HEK293 (cell line): ENCODE results near the gene PAIP2.
"Not testable (repeated sequence)": the region's sequence is repeated elsewhere in the genome, so short reads cannot be mapped to it uniquely, and the experiment has no call there.

ENCODE experiments used
- CTCF ChIA-PET: fragments of 350-600 bp; formaldehyde crosslinking; extraction: SDS; loops from one replicate; lab custom pipeline; 2021; ENCODE audit warnings: antibody characterized with exemption; lab: Yijun Ruan, JAX
- POLR2A ChIA-PET: fragments of 300-600 bp; formaldehyde crosslinking; extraction: SDS; loops from one replicate; lab custom pipeline; 2020; ENCODE audit warnings: antibody characterized with exemption, inconsistent platforms; lab: Yijun Ruan, JAX
- H3K27ac ChIP-seq: fragments of 200-500 bp; sonication (Bioruptor generic); 2 replicates; pipeline ENCODE4 v1.5.1; 2014; ENCODE audit warnings: low read depth, low read length, control low read depth, inconsistent platforms; ENCODE audit errors: extremely low read depth
- H3K36me3 ChIP-seq, 2 experiments: fragments of 200-500 bp in 1 of 2; sonication (Bioruptor generic) in 1 of 2; 1 replicate in 1 of 2; 2 replicates in 1 of 2; pipeline ENCODE4 v1.5.1; 2014 to 2017; ENCODE audit warnings: inconsistent platforms in 2 of 2, low read length in 2 of 2; ENCODE audit not compliant: control insufficient read depth in 2 of 2, insufficient read depth in 1 of 2
- H3K4me1 ChIP-seq: fragments of 200-500 bp; sonication (Bioruptor generic); 2 replicates; pipeline ENCODE4 v1.5.1; 2014; ENCODE audit warnings: mild to moderate bottlenecking, low read length, inconsistent platforms; ENCODE audit not compliant: control insufficient read depth, insufficient read depth
- H3K4me3 ChIP-seq: 2 replicates; pipeline ENCODE4 v1.5.1; 2011; ENCODE audit warnings: low read depth, mild to moderate bottlenecking, control low read depth, low read length, moderate library complexity
- H3K9me3 ChIP-seq: fragments of 200-500 bp; sonication (Bioruptor generic); 2 replicates; pipeline ENCODE4 v1.5.1; 2014; ENCODE audit warnings: low read depth, low read length, inconsistent platforms; ENCODE audit not compliant: control insufficient read depth, insufficient read depth
- BCL11B ChIP-seq: fragments of 450-650 bp; formaldehyde crosslinking; IDR thresholded peaks from 2 replicates; pipeline ENCODE4 v1.5.1; 2016; ENCODE audit warnings: low read depth, missing biosample characterization, missing genetic modification characterization
- ZBTB26 ChIP-seq: fragments of 450-650 bp; formaldehyde crosslinking; optimal IDR thresholded peaks from 2 replicates; pipeline ENCODE3; 2016; ENCODE audit warnings: missing biosample characterization, mild to moderate bottlenecking, missing genetic modification characterization
- ZNF2 ChIP-seq: fragments of 450-650 bp; formaldehyde crosslinking; IDR thresholded peaks from 2 replicates; pipeline ENCODE4 v1.5.1; 2016; ENCODE audit warnings: missing biosample characterization, missing genetic modification characterization
- ZNF514 ChIP-seq: fragments of 450-650 bp; formaldehyde crosslinking; IDR thresholded peaks from 2 replicates; pipeline ENCODE4 v1.5.1; 2016; ENCODE audit warnings: missing biosample characterization, missing genetic modification characterization
- ZNF791 ChIP-seq: fragments of 450-650 bp; formaldehyde crosslinking; IDR thresholded peaks from 2 replicates; pipeline ENCODE4 v1.5.1; 2016; ENCODE audit warnings: missing biosample characterization, missing genetic modification characterization
- ZNF837 ChIP-seq: fragments of 450-650 bp; formaldehyde crosslinking; IDR thresholded peaks from 2 replicates; pipeline ENCODE4 v1.5.1; 2016; ENCODE audit warnings: missing biosample characterization, missing genetic modification characterization
- TF ChIP-seq, protein P1 (sequence below): fragments of 450-650 bp; formaldehyde crosslinking; IDR thresholded peaks from 2 replicates; pipeline ENCODE4 v1.5.1; 2016; ENCODE audit warnings: missing biosample characterization, missing genetic modification characterization
- TF ChIP-seq, protein P2 (sequence below): fragments of 450-650 bp; IDR thresholded peaks from 2 replicates; pipeline ENCODE4 v1.5.1; 2018; ENCODE audit warnings: missing biosample characterization, missing genetic modification characterization
- TF ChIP-seq, protein P3 (sequence below): fragments of 450-650 bp; formaldehyde crosslinking; IDR thresholded peaks from 2 replicates; pipeline ENCODE4 v1.5.1; 2016; ENCODE audit warnings: missing biosample characterization, missing genetic modification characterization
- TF ChIP-seq, protein P4 (sequence below): fragments of 450-650 bp; formaldehyde crosslinking; IDR thresholded peaks from 2 replicates; pipeline ENCODE4 v1.5.1; 2016; ENCODE audit warnings: missing biosample characterization, missing genetic modification characterization
- TF ChIP-seq, protein P5 (sequence below): fragments of 450-650 bp; formaldehyde crosslinking; IDR thresholded peaks from 2 replicates; pipeline ENCODE4 v1.5.1; 2017; ENCODE audit warnings: missing biosample characterization, missing genetic modification characterization

Gene PAIP2

GRCh38 chr5:139406963-139407362 is 65.3 kb downstream of the PAIP2 start:
- H3K9me3 ChIP-seq, result no peaks in the 10 kb centered on the region
- H3K4me1 ChIP-seq, result peaks cover 5% of the 10 kb centered on the region; the same call in 1 of the 2 replicates
- POLR2A ChIA-PET, result no interaction called here
- peaks cover 0 to 5% of the 10 kb centered on the region in 2 experiments; a peak in 2 of 3 replicates for H3K36me3 ChIP-seq
- CTCF ChIA-PET, result interaction anchor here (0.6 to 2.2 kb wide), 8 partner anchors 12 to 1462 kb away, joined by 3 to 12 read pairs (median 4); no protein-coding TSS in a partner anchor
- TF ChIP-seq, protein P1, sequence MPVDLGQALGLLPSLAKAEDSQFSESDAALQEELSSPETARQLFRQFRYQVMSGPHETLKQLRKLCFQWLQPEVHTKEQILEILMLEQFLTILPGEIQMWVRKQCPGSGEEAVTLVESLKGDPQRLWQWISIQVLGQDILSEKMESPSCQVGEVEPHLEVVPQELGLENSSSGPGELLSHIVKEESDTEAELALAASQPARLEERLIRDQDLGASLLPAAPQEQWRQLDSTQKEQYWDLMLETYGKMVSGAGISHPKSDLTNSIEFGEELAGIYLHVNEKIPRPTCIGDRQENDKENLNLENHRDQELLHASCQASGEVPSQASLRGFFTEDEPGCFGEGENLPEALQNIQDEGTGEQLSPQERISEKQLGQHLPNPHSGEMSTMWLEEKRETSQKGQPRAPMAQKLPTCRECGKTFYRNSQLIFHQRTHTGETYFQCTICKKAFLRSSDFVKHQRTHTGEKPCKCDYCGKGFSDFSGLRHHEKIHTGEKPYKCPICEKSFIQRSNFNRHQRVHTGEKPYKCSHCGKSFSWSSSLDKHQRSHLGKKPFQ, result peak; percentile 54; the same call in 1 of the 2 replicates
- TF ChIP-seq ZNF2 (no peak), BCL11B (tag by site-specific recombination) (no peak)
- TF ChIP-seq, protein P2, sequence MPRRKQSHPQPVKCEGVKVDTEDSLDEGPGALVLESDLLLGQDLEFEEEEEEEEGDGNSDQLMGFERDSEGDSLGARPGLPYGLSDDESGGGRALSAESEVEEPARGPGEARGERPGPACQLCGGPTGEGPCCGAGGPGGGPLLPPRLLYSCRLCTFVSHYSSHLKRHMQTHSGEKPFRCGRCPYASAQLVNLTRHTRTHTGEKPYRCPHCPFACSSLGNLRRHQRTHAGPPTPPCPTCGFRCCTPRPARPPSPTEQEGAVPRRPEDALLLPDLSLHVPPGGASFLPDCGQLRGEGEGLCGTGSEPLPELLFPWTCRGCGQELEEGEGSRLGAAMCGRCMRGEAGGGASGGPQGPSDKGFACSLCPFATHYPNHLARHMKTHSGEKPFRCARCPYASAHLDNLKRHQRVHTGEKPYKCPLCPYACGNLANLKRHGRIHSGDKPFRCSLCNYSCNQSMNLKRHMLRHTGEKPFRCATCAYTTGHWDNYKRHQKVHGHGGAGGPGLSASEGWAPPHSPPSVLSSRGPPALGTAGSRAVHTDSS (tag by site-specific recombination), result no peak
- no peak overlapping the region for H3K4me3 ChIP-seq
- H3K27ac ChIP-seq, result no peak overlapping the region

GRCh38 chr5:139407517-139407916 is 65.9 kb downstream of the PAIP2 start:
- H3K9me3 ChIP-seq, result no peaks in the 10 kb centered on the region
- H3K4me1 ChIP-seq, result peaks cover 5% of the 10 kb centered on the region; the same call in 1 of the 2 replicates
- POLR2A ChIA-PET, result no interaction called here
- TF ChIP-seq ZNF791 (tag by site-specific recombination), result 0 out of 2 replicates have a peak, but pooled peaks have one; percentile 5
- no peak for TF ChIP-seq ZNF514
- TF ChIP-seq, protein P3, sequence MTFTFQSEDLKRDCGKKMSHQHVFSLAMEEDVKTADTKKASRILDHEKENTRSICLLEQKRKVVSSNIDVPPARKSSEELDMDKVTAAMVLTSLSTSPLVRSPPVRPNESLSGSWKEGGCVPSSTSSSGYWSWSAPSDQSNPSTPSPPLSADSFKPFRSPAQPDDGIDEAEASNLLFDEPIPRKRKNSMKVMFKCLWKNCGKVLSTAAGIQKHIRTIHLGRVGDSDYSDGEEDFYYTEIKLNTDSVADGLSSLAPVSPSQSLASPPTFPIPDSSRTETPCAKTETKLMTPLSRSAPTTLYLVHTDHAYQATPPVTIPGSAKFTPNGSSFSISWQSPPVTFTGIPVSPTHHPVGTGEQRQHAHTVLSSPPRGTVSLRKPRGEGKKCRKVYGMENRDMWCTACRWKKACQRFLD (tag by site-specific recombination), result no peak
- TF ChIP-seq, all 188 proteins: peak for 1
- CTCF ChIA-PET, result interaction anchor here (0.9 to 1.7 kb wide), 3 partner anchors 13 to 106 kb away, joined by 3 to 7 read pairs (median 6); no protein-coding TSS in a partner anchor
- H3K4me3 ChIP-seq, result no peak overlapping the region
- peaks cover 0 to 6% of the 10 kb centered on the region in 2 experiments; a peak in 2 of 3 replicates for H3K36me3 ChIP-seq
- no peak overlapping the region for H3K27ac ChIP-seq

GRCh38 chr5:139408191-139408590 is 66.5 kb downstream of the PAIP2 start:
- POLR2A ChIA-PET, result no interaction called here
- Histone ChIP-seq H3K9me3 (no peaks in the 10 kb centered on the region), H3K27ac (no peak overlapping the region), H3K36me3 (peaks cover 0 to 13% of the 10 kb centered on the region in 2 experiments; a peak in 2 of 3 replicates), H3K4me3 (no peak overlapping the region)
- TF ChIP-seq ZBTB26 (tag by site-specific recombination), result no peak
- TF ChIP-seq, protein P4, sequence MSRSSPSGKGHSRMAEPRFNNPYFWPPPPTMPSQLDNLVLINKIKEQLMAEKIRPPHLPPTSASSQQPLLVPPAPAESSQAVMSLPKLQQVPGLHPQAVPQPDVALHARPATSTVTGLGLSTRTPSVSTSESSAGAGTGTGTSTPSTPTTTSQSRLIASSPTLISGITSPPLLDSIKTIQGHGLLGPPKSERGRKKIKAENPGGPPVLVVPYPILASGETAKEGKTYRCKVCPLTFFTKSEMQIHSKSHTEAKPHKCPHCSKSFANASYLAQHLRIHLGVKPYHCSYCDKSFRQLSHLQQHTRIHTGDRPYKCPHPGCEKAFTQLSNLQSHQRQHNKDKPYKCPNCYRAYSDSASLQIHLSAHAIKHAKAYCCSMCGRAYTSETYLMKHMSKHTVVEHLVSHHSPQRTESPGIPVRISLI (tag by site-specific recombination), result 0 out of 2 replicates have a peak, but pooled peaks have one; percentile 28
- TF ChIP-seq, protein P5, sequence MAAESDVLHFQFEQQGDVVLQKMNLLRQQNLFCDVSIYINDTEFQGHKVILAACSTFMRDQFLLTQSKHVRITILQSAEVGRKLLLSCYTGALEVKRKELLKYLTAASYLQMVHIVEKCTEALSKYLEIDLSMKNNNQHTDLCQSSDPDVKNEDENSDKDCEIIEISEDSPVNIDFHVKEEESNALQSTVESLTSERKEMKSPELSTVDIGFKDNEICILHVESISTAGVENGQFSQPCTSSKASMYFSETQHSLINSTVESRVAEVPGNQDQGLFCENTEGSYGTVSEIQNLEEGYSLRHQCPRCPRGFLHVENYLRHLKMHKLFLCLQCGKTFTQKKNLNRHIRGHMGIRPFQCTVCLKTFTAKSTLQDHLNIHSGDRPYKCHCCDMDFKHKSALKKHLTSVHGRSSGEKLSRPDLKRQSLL (tag by site-specific recombination), result no peak
- no peak for TF ChIP-seq ZNF837 (tag by site-specific recombination)
- TF ChIP-seq, all 188 proteins: peak for 1
- CTCF ChIA-PET, result interaction anchor here (0.5 to 1.7 kb wide), 6 partner anchors 13 to 626 kb away, joined by 3 to 7 read pairs (median 4); no protein-coding TSS in a partner anchor
- H3K4me1 ChIP-seq, result peaks cover 5% of the 10 kb centered on the region; the same call in 1 of the 2 replicates

DNA sequence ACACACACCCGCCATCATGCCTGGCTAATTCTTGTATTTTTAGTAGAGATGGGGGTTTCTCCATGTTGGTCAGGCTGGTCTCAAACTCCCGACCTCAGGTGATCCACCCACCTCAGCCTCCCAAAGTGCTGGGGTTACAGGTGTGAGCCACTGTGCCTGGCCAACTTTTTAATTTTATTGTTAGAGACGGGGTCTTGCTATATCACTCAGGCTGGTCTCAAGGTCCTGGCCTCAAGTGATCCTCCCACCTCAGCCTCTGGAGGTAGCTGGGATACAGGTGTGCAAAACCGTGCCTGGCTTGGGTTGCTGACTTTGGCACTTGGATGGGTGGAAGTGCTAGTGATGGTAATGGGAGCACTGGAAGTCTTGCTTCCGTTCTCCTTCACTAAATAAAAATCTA is 67.5 kb downstream of the PAIP2 start:
- H3K4me1 ChIP-seq, POLR2A ChIA-PET: not testable (repeated sequence)
- CTCF ChIA-PET, result interaction anchor here (1.4 to 1.5 kb wide), 2 partner anchors 13 to 21 kb away, joined by 4 to 6 read pairs; no protein-coding TSS in a partner anchor

More for the DNA sequence above, 67.5 kb downstream of the PAIP2 start:
- H3K4me3 ChIP-seq, H3K27ac ChIP-seq, H3K9me3 ChIP-seq: not testable (repeated sequence)
- peaks cover 0 to 21% of the 10 kb centered on the region in 2 experiments for H3K36me3 ChIP-seq
